Muscle of arm (tissue), 12 donors: Measurements from ENCODE around the gene C19orf73. TPM values are rescaled to one million over a fixed set of nuclear protein-coding genes. Genes with fewer than 3 reads are reported as not detected.

ENCODE experiments used
- DNase-seq: peaks from one replicate; pipeline ENCODE4 v3.0.0-alpha.2; 2013
- polyA plus RNA-seq, 12 donors: library from polyadenylated mRNA; unstranded; fragments of 120-200 nt; gene quantifications; one replicate each; pipeline ENCODE4 v1.2.1, GENCODE V29; 2013; ENCODE audit not compliant: insufficient read length in 12 of 12

C19orf73 gene
- polyA plus RNA-seq, 12 donors = 0.25 to 1.3 (median 0.53) TPM; not detected in 2

GRCh38 chr19:49104229-49104864 lies 14.6 kb downstream of the C19orf73 start:
- peak; percentile 38 for DNase-seq

- no peak for DNase-seq
Measured at GRCh38 chr19:49103331-49104085, 15.4 kb downstream of the C19orf73 start.

DNA sequence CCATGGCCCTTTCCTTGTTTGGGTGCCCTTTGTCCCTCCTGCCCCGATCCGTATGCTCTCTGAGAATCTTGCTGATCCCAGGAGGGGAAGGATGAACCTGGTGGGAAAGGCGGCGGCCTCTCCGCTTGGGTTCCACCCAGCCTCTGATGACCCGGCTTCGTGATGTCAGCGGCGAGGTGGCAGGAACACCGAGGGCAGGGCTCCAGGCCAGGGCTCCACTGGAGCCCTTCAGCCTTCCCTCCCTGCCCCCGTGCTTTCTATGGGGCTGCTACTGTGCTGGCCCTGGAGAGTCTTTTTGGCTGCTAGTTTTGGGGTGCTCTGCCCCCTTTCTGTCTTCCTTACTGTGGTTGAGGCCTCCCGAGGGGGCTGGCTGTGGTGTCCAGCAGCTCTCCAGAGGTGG lies 16.6 kb downstream of the C19orf73 start:
- no peak for DNase-seq

GRCh38 chr19:49101160-49101559 lies 17.8 kb downstream of the C19orf73 start:
- no peak for DNase-seq

GRCh38 chr19:49098795-49099194 lies 20.1 kb downstream of the C19orf73 start:
- no peak for DNase-seq

DNA sequence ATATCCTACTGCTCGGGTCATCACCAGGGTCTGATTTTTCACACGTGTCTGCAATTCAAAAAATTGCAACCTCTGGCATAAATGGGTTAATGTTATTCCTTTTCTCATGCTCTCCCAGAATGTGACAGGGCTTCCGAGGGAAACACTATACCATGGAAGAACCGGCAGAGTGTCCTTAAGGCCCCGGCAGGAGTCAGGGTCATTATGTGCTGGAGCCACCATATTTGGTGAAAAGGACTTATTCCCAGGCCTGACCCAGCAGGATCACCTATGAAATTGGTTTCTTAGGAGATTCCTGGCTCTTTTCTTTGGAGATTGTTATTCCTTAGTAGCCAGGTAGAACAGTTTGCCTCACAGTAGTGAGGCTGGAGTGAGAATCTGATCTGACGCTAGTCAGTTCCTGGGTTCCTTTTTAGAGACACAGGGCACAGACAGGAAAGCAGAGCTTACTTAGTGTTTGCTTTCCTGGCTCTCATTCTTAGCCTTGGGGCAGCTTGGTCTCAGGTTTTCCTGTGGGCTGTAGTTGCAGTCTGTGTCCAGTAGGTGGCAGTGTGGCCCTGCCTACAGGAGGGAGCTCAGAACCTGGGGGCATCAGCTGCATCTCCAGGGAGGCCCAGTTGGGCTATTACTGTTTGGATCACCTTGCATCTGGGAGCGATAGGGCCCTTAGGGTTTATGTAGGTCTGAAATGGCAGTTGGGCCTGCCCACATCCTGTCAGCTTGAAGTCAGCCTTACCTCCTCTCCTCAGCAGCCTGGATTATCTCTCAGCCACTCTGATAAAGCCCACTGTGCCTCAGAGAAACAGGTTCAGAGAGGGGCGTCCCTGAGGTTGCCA lies 21.3 kb downstream of the C19orf73 start:
- peak; percentile 74 for DNase-seq

DNA sequence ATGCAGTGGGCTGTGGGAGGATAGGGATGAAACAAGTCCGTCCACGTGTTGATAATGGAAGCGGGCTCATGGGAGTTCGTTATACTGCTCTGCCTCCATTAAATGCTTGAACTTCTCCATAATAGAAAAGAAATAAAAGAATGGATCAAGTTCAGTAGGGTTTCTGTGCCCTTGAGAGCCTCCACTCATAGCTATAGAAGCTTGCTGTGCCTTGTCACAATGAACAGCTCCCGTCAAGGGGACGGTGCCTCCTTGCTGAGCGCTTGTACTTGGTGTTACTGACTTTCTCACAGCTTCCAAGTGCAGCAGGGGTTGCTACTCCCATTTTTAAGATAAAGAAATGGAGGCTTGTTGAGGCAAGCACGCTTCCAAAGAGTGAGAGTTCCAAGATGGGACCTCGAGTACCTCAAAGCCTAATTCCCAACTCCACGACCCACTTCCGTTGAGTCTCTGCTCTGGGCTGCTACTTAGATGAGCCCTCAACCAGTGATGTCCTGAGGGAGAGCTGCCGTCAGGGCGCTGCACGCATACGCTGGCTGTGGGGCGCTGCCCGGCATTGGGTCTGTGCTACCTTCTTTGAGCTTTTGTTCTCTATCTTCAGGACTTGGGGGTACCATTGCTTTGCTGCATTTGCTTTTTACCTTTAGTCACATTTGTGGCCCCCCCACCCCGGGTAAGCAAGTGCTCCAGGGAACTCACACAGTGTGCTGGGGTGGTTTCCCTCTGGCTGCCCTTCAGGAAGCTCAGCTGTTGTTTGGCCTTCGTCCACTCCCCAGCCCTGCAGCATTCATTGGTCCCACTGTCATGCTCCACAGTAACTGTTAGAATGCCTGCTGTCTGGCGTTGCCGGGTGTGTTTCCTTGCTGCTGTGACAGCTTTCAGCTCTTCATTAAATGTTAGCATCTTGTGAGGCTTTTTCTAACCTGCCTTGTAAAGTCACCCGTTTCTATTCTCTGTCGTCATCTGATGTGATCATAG lies 24.1 kb downstream of the C19orf73 start:
- no peak for DNase-seq

DNA sequence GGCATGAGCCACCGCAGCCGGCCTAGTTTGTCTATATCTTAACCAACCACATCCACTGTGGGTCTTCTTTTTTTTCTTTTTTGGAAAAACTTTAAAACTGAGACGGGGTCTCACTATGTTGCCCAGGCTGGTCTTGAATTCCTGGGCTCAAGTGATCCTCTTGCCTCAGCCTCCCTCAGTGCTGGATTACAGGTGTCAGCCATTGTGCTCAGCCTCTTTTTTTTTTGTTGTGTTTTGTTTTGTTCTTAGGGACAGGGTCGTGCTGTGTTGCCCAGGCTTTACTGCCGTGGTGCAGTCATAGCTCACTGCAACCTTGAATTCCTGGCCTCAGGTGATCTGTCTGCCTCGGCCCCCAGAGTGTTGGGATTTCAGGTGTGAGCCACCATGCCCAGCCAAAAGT lies 26.3 kb downstream of the C19orf73 start:
- no peak for DNase-seq

- DNase-seq = no peak
Measured at GRCh38 chr19:49091391-49092038, 27.4 kb downstream of the C19orf73 start.

- DNase-seq = no peak
Measured at GRCh38 chr19:49086296-49086695, 32.6 kb downstream of the C19orf73 start.

- no peak for DNase-seq
Measured at GRCh38 chr19:49085868-49086232, 33.1 kb downstream of the C19orf73 start.

GRCh38 chr19:49085020-49085867 lies 33.7 kb downstream of the C19orf73 start, which contains the start of gene SNRNP70:
SNRNP70 (plus strand) TSS chr19:49085451; CDS start chr19:49086415, 964 bp downstream.
- DNase-seq = peak; percentile 100

GRCh38 chr19:49084206-49085019 lies 34.5 kb downstream of the C19orf73 start:
- no peak for DNase-seq

- DNase-seq = no peak
Measured at GRCh38 chr19:49081273-49081672, 37.7 kb downstream of the C19orf73 start.

- DNase-seq = no peak
Measured at GRCh38 chr19:49080392-49080791, 38.6 kb downstream of the C19orf73 start.

GRCh38 chr19:49074869-49075268 lies 44.1 kb downstream of the C19orf73 start:
- peak; percentile 35 for DNase-seq

DNA sequence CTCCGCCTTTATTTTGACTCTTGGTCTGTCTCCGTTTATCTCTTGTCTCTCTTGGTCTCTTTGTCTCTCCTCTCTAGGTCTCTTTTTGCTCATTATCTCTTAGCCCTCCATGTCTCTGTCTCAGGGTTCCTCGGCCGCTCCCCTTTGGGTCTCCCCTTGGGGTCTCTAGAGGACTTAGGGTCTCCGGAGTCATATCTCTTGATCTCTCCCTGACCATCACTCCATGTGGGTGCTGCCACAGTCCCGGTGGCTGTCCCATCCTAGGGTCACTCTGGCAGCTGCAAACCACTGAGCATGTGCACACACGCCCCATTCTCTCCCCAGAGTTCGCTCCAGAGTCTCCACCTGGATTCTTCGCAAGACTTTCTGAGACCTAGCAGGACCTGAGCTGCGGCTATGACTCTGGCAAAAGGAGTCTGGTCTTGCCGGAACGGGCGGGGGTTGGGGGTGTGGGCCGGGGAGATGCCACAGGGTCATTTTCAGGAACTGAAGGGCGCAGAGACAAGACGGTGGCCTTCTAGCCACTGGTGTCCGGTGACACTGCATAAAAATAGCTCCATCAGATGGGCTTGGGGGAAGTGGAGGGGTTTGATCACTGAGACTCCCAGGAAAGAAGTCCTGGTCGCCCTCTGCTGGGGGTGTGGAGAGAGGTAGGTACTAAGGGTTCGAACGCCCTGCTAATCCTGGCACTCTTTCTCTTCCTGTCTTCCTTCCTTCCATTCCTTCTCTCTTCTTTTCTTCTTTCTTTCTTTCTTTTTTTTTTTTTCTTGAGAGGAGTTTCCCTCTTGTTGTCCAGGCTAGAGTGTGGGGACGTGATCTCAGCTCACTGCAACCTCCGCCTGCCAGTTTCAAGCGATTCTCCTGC lies 45.2 kb downstream of the C19orf73 start:
- no peak for DNase-seq
